Stimulated activated CD8-positive, alpha-beta memory T cell treated with anti-CD3 and anti-CD28 coated beads, Interleukin-12 subunit alpha, Interleukin-12 subunit beta, amount 100 ng/mL, for 1 hour (primary cell): Measurements from ENCODE around the gene LAMTOR2.

Experiments
- DNase-seq: peaks from one replicate; pipeline ENCODE4 v3.0.0-alpha.2; 2020; ENCODE audit warnings: low read depth

The LAMTOR2 gene

DNA sequence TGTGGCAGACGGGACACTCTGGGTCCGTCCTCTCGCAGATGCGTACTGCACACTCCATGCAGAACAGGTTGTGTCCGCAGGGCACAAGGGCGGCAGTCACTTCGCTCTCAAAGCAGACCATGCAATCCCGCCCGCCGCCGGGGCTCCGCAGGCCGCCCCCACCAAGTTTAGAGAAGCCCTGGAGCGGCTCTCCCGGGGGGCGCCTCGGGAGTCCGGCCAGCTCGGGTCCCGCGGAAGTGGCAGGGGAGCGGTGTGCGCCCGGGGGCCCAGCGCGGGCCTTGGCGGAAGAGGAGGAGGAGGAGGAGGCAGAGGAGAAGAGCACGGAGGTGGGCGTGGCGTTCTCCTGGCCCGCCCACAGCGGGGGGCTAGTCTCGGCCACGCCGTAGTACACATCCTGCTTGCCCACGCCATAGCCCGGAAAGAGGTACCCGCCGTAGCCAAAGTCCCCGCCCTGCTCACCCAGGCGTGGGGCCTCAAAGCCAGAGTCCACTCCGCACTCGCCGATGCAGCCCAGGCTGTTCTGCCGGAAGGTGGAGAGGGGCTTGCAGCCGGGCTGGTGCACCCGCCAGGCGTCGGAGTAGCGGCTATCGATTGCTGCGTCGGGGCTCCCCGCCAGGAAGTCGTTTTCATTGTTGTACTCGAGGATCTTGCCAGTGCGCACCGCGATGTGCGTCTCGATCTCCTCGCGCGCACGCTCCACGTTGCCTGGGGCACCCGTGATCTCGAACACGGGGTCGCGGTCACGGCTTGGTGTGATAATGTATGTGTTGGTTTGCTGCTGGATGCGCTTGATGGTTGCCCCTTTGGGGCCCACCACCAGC is 22.2 kb downstream of the LAMTOR2 start:
- DNase-seq = no peak

DNA sequence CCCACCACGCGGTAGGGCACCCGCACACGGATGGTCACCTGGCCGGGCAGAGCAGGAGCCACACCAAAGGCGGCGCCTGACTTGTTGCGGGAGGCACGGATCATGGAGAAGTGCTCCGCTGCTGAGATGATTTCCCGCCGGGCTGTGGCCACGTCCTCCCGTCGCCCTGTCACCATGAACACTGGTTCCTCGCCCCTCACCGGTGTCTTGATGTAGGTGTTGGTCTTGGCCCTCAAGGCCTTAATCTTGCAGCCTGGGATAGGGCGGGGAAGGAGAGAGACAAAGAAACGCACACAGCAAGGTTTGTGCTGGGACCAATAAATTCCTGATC is 22.8 kb downstream of the LAMTOR2 start:
- no peak for DNase-seq

DNA sequence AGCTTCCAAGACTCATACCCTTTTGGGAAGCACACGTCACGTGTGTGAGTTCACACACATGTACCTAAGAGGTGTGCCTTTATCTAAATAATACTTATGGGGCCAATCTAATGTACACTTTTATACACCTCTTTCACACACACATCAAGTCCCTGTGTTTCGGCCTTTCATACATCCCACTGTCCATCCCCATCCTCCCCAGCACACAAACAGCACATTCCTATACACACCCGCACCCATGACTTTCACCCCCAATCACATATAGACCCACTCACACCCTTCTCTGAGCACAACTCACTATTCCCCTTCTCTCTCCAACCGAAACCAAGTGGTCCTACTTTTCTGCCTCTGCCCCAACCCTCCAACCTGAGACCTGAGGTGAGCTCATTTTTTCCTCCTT is 24.1 kb downstream of the LAMTOR2 start:
- no peak for DNase-seq

DNA sequence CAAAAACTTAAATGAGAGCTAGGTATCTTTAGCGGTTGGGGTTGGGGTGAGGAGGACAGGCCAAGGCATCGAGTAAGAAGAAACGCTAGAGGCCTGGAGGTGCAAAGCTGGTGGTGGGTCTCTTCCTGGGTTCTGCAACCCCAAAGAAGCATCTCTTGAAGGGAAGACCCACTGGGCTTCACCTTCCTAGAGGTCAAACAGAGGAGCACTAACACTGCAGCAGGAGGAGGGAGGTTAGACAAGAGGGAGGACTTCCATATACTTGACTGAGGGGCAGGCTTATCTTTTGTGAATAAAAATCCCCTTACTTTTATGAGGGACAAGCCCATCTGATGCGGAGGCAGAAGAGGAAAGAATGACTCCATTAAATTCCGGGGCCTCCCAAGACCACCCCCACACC is 25.2 kb downstream of the LAMTOR2 start:
- DNase-seq = no peak

DNA sequence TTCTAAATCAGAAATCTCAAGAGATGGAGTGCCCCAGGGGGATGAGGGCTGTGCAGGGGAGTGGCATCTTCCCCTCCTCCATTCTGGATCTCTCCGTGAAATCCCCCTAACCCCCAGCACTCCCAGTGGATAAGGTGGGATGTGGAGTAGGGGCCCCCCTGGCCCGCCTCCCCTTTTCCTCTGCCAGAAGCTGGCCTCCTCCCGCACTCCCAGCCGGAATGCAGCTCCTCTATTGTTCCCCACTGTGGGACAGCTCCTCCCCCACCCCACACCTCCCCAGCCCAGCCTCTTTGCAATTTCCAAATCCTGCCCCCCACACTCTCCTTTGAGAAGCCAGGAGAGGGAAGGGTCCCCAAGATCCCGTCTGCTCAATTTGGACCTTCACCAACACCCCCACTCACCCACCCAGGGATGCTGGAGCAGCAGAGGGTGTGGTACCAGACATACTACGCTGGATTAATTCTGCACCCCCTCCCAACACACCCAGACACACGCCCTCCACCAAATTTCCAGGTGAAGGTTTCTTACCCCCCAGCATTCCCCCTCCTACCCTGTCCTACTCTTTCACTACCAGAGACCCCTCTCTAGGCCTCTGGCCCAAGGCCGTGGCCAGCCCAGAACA is 25.8 kb downstream of the LAMTOR2 start:
- no peak for DNase-seq

DNA sequence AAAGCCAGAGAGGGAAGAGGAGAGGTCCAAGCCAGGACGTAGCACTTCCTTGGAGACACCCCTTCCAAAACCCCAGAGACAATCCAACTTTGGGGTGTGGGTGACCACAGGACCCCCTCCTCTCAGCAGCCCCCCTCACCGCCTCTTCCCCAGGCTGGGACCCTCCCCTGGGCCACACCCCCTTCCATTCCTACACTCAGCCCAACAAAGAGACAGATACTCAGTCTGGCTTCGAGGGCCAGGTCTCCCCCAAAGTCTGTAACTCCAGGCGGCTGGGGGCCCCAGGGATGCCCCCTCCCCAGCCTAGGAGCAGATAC is 26.2 kb downstream of the LAMTOR2 start:
- DNase-seq = no peak

DNA sequence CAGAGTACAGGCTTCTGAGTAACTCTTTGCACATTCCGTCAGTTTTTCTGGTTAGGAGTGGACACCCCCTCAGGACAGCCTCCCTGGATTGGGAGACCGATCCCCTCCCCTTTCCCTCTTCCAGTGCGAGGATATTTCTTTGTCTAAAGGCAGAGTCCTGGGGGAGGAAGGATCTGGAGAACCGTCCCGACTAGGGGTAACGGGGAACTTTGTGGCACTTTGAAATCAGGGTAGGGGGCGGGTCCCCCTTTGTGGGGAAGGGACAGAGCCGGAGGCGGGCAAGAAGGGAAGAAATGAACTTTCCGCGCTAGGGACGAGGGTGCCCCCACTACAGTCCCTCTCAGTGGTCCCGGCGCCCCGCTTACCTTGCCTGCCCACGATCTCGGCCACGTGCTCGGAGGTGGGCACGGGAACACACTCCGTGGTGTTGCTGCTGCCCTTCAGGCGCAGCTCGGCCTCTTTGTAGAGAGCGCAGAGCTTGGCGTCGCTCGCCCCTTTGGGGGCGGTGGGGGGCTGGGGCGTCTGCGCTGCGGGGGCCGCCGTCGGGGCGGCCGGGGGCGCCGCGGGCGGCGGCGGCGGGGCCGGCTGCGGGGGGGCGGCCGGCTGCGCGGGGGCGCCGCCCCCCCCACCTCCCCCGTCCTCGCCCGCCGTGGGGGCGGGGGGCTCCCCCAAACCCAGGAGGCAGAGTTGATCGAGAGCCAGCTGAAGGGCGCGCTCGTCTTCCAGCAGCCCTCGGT is 26.8 kb downstream of the LAMTOR2 start:
- no peak for DNase-seq

DNA sequence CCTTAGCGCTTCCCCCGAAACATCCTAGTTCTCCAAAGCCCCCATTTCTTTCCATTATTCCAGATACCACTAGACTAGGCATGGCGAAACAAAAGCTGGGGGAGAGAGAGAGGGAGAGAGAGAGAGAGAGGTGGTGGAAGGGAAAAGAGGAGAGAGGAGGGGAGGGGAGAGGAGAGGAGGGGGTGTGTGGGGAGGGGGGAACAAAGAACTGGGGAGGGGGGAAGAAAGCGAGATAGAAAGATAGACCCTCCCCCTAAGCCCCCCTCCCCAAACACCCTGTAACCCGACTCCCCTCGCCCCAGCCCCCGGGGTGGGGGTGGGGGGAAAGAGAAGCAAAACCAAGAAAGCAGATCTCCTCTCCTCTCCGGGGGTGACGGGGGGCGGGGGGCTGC is 27.3 kb downstream of the LAMTOR2 start:
- no peak for DNase-seq

DNA sequence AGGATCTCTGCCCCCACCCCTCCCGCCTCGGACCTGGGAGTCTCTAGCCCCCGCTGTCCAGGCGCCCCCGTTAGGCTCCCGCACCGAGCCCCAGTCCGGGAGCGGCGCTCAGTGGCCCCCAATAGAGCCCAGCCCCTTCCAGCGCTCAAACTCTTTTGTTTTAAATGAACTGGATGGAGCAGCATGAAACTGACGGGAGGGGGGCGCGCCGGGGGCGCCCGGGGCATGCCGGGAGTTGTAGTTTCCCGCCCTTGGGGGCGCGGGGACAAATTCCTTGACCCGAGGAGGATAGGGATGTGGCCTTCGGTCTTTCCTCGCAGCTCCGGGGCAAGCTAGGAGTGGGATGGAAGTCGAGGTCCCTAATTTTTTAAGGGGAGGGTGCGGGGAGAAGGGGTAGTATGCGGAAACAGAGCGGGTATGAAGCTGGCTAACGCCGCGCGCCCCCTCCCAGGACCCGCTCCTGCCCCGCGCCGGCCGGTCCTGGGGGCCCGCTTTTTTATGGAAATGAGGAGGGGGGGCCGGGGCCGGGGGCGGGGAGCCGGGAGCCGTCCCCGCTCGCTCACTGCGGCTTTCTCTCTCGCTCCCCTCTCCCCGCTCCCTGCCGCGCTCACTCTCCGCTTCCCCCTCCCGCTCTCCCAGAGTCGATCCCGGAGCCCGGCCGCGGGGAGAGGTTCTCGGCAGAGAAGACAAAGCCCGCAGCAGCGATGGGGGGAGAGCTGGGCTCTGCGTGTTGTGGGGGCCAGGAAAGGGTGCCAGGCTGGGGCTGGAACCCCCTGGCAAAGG is 27.9 kb downstream of the LAMTOR2 start, which contains the start of gene MEX3A:
Gene MEX3A (minus strand): TSS at position 157 of the 783 bp plus-strand sequence. CDS start 467 bp downstream, outside the sequence.
- DNase-seq = peak; percentile 36

DNA sequence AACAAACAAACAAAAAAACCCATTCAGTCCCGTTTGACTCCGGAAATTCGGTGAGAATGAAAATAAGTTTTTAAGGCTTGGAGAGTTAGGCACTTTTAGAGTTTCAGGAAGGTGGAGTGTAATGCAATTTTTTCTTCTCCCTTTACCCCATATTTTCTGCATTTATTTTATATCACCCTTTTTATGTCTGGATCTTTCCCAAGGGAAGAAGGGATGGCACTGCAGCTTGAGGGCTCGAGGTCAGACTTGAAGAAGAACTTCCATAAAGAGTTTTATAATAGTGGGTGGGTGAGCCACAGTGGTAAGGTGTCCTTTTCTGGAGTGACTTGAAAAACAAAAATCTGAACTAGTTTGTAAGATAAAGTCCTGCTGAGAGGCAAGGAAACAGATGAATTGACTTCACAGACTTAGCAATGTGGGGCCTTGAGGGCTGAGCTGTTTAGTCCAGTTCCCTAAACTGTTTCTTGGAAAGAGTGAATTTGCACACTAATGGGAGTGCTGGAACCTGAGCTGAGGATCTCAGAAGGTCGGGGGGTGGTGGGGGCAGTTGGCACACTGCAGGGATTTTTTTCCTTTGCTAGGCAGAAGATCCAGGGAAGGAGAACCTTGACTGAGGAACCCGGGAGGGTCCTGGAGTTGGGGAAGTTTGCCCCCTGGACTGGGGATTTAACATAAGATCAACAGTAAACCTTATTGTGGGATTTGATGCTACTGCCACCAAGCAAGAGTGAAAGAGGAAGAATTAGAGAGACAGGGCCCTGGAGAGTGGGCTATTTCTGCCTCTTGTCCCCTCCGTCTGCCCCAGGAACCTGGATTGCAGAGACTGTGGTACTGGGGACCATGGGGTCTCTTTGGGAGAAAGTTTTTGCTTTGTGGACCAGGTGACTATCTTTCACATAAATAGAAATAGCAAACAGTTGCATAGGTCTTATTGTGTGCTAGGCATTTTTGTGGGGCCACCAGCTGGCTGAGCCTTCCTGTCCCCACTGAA is 29.5 kb downstream of the LAMTOR2 start:
- no peak for DNase-seq

DNA sequence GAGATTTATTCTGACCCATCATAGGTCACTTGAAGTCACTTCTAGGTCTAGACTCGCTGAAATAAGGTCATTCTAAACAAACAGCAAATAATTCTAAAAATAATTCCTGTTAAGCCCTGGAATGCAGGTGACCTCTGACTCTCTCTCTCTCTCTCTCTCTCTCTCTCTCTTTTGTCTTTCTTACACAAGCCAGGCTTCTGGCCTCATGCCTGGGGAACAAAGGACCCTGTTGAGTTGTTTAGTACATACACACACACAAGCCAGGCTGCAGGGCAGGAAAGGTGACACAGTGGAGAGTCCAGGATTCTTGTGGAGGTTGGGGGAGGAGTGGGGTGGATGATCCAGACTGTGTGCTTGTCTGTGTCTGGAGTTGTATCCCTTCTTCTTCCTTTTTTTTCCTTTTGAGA is 31.7 kb downstream of the LAMTOR2 start:
- no peak for DNase-seq

DNA sequence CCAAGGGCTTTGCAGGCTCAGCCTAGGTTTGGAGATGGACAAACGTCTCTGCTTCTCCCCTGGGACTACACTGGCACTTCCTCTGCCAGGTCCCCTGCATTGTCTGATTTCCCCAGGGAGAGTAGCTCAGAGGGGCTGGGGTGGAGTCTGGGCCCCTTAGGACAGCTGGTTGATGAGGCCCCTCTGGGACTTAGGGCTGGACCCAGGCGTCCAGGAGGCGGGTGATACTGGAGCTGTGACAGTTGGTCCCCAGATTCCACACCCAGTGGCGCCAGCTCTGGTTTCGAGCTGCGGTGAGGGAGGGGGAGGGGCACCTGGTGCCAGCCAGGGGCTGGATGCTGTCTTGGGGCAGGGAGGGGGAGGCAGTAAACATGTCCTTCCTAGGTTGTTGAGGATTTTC is 35.1 kb downstream of the LAMTOR2 start:
- no peak for DNase-seq

DNA sequence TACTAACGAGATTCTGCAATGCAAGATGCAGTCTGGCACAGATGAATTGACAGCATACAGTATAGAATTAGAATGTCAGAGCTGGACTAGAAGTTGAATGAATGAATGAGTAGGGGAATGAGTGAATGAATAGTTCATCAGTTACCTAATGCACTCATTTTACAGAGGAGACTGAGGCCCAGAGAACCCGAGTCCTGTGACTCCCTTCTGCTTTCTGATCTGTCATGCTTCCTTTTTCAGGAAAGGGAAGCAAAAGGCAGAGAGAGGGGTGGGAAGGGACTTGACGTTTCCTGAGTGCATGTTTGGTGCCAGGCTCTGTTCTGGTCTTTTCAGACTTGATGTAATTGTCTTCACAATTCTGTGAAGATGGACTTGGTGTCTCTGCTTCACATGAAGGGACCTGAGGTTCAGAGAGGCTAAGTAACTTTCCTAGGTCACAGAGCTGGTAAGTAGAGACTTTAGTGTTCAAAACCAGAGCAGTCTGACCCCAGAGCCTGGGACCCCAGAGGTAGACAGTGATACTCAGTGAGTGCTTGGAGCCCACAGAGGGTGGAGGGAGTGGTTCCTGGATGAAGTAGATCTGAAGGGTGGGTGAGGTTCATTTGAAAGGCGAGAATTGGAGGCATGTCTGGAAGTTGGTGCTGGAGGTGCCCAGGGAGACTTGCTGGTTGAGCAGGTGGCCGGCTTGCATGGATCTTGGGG is 35.7 kb downstream of the LAMTOR2 start:
- DNase-seq = no peak

DNA sequence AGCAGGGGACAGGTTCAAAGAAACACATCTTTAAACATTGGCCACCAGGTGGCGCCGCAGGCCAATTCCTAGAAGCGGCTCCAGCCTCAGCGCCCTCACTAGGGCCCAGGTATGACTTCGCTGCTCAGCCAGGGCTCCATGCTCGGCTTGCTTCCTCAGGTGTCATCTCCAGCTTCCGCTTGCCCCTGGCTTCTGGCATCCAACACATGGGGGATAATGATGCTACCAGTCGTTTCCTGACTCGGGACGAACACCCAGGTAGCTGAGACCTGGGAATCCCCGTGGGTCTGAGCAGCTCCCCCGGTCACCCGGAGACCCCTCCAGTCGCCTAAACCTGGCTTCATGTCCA is 36.2 kb downstream of the LAMTOR2 start:
- DNase-seq = peak; percentile 86

DNA sequence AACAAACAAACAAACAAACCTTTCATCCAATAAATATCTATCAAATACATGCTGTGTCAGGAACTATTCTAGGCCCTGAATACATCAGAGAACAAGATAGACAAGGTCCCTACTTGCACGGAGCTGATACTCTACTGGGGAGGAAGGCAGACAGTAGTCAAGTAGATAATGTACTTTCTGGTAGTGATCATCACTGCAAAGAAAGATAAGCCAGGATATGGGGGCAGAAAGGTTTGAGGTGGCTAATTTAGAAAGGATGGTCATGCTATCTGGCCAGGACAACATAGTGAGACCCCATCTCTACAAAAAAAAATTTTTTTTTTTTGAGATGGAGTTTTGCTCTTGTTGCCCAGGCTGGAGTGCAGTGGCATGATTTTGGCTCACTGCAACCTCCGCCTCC is 37.0 kb downstream of the LAMTOR2 start:
- DNase-seq = no peak

DNA sequence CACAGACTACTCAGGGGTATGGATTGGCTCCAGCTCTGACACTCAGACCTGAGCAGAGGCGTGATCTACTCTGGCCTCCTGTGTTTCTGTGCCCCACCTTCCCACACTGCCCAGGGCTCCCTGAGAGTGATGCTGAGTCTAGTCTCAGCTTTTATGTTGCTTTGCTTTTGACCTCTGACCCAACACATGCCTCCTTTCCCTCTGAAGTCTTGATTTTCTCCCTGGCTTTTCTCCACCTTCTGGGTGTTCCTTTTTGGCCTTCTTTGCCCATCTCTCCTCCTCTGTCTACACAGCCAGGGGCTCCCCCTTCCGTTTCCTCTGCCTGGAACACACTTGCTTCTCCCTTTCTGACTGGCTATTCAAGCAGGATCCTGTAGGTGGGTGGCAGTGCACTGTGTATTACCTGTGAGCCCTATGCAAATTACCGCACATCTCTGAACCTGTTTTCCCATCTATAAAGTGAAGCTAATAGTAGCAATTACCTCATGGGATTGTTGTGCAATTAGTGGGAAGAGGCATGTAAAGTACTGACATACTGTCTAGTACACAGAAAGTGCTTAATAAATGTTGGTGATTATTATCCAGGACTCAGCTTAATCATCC is 41.4 kb downstream of the LAMTOR2 start:
- DNase-seq = no peak

DNA sequence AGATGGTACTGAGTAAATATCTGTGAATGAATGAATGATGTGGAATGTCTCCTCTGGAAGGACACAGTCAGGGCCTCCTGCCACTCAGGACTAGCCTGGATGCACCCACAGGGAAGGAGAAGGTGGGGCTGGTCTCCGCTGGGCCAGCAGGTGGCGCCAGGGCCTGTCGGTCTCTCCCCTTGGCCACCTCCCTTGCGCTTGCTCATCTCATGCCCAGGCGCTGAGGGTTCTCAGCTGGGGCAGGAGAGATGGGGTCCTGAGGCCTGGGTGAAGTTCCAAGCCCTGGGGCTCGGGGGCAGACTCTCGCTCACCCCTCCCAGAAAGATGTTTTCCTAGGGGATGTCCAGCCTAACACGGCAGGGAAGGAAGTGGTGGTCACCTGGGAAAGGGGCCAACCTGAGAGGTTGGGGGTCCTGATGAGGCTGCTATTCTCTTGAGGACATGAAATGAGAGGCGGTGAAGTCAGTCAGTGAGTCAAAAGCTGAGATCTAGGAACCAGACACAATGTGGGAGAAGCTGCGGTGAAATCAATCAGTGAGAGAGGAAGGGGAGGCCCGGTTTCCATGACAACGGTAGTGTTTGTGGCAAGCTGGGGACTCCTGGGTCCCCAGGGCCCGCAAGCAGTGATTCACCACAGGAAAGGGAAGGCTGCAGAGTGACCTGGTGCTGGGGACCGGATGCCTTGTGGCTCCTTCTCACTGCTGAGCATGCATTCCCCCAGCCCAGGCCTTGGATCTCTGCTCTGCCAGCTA is 42.2 kb downstream of the LAMTOR2 start:
- peak; percentile 73 for DNase-seq

DNA sequence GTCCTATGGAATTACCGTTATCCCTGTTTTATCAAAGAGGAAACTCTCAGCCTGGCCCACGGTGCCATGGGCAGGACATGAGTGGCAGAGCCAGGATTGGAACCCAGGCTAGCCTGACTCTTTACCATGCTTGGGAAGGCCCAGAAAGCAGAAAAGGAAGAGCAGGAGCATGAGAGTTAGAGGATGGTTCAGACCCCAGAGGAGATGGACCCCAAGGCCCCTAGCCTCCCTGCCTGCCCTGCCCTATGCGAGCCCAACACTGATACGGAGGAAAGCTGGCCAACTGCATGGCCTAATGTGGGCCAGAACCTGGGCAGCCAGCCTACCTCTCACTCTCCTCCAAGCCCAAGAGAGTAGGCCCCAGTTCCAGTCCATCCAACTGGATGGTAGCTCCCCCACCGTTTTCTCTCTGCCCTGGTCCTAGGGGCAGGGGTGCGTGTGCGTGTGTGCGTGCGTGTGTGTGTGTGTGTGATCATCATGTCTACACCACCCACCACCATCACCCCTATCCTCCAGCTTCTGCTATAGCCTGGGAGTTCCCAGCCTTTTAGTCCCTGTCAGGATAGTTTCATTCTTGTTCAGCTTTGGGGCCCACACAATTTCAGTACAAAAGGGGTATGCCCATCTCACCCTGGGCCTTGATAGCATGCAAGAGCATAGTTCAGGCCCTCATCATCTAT is 43.1 kb downstream of the LAMTOR2 start:
- DNase-seq = no peak

DNA sequence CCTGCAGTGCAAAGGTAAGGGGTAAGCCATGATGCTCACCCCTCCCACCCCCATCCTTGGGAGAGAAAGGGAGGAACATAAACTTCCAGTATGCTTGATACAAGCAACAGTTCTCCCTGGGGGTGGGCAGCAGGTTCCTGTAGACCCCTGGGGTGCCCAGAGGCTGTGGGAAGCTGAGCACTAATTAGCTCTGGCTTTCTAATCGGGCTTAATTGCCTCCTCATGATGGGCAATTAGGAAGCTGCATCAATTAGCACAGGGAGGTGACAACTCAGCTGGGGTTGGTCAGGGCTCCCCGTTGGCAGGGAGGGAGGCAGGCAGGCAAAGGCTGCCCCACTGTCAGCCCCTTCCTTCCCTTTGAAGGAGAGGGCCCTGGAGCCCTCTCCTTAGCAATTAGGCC is 44.2 kb downstream of the LAMTOR2 start:
- DNase-seq = no peak
